GM18520 (cell line): ENCODE data around the gene TMEM258.

Experiments used
- ATAC-seq: cut with Tn5 transposase; IDR thresholded peaks from one replicate; pipeline ENCODE4 v1.9.1; 2021; ENCODE audit not compliant: unreplicated experiment

Gene TMEM258

DNA sequence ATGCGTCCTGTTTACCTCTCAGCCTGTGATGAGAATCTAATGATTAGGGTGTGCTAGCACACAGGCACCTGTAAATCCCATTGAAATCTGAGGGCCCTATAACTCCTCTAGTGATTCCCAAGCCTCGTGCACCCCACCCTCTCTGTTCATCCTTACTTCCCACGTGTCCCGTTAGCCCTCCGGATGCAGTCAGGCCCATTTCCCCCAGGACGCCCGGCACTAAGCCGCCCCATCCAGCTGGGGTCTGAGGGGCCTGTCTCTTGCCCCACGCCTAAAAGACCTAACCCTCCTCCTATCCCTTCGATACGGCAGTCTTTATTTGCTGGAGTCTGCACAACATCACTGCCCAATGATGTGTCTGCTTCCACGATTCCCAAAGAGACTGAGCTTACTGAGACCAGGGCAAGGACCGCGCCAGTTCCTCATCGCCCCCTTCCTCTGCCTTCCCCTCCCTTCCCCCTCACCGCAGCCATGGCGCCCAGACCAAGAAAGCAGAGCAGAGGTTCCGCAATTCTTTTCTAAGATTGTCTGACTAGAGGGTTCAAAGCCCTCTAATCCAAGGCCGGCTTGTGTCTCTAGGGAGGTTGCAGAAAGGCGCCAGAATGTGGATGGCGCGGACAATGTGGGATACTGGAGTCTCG is 34.7 kb upstream of the TMEM258 start:
- no peak for ATAC-seq

DNA sequence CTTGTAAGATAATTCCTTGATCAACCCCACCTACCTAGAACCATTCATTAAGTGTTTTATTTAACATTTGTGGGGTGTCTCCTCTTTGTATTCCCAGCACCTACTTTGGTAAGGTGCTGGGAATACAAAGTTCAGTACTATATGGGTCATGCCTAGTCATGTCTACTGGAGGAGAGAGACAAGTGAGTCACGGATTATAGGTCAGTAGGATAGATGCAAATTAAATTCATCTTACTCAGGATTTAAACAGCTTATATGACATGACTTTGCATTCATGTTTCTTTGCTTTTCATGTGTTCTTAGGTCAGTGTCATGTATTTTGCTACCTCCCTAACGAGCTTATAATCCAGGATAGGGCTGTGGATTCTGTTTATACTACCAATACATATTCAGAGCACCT is 27.8 kb upstream of the TMEM258 start:
- no peak for ATAC-seq

DNA sequence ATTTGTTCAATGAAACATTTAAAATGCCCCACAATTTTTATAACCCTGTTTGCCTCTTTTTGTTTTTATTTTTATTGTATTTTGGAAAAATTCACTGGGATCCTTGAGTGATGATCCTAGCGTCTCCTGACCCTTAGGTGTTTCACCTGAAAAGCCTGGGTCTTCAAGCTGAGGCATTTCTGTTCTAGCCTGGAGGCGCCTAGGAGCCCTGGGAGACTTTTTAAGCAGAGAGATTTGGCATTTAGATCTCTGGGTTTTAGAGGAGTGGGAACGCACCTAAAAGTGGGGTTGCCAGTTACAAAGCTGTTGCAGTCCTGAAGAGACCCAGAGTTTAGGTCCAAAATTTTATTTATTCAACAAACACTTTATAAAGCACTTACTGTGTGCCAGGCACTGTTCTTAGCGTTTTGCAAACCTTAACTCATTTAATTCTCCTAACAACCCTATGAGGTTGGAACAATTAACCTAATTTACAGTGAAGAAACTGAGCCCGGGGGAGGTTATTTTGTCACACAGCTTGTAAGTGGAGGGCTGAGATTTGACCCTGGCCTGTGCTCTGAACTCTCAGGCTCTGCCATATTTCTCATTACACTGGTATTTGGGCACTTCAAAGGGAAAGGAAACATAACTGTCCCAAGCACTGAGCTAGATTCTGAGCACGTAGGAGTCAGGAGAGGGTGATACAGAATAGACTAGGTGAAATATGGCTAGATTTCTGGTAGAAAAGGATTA is 25.2 kb upstream of the TMEM258 start:
- no peak for ATAC-seq

DNA sequence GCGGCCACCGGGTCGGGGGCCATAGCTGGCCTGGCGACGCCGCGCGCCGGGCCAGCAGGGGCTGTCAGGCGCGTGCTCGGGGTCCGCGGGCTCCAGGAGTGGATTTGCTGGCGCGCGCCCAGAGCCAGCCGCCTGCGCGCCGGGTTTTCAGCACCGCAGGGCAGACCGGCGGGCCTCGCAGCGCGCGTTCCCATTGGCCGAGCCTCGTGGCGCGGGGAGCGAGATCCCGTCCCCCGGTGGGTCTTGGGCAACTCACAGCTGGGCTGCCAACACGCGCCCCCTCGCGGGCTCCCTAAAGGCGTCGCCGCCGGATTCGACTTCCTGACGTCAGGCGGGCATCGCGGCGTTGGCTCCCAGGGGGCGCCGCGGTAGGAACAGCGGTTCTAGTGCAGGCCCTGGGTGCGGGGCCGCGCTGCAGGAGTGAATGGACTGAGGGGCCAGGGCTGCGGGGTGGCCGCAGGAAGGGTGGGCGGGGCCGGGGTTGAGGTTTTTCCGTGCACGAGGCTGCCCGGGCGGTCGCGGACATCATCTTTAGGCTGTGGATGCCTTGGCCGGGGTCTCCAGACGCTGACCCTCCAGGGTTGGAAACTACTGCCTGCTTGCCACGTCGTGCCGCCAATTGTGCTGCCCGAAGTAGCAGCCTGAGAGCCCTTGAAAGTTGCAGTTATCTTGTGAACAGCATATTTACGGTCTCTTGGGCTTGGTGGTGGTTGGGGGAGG is 24.5 kb upstream of the TMEM258 start, which contains the start of gene FADS1:
TSS of gene FADS1 (minus strand) at position 268 of the 720 bp plus-strand sequence. CDS start at position 194, 74 bp downstream.
- peak; percentile 39 for ATAC-seq

DNA sequence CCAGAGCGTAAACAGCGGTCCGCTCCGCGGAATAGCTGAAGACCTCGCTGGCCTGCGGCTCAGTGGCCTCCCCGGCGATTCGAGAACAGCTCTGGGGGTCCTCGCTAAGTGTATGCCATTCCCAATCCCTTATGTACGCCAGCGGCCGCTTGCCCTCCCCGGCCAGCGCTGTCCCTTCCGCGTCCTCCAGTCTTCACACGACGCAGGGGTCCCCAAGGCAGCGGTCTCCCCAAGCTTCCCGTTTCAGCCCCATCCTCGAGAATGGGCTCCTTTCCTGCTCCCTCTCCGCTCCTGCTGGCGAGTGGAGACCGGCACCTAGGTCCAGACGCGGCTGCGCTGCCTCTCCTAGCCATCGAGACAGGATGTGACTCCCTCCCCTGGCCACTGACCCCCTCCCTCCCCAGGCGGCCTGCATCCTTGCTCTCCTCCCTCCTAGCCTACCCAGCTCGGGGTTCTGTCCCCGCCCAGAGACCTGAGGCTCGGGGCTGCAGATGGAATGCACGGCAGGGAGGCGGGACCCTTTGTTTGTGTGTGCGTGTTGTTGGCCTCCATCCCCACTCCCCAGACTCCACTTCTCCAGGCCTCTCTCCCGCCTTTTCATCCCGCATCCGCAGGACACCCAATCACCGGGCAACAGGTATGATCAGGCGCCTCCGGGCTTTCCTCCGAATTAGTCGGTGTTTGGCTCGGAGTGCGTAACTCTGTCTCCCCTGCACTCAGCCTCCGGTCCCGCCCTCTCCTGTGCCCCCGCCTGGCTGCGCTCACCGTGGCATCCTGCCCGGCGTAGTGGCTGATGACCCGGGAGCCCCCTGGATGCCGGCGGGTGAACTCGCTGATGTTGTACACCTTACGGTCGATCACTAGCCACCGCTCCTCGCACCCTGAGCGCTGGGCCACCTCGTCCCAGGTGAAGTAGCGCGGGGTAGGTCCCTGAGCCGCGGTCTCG is 23.7 kb upstream of the TMEM258 start:
- peak; percentile 6 for ATAC-seq

DNA sequence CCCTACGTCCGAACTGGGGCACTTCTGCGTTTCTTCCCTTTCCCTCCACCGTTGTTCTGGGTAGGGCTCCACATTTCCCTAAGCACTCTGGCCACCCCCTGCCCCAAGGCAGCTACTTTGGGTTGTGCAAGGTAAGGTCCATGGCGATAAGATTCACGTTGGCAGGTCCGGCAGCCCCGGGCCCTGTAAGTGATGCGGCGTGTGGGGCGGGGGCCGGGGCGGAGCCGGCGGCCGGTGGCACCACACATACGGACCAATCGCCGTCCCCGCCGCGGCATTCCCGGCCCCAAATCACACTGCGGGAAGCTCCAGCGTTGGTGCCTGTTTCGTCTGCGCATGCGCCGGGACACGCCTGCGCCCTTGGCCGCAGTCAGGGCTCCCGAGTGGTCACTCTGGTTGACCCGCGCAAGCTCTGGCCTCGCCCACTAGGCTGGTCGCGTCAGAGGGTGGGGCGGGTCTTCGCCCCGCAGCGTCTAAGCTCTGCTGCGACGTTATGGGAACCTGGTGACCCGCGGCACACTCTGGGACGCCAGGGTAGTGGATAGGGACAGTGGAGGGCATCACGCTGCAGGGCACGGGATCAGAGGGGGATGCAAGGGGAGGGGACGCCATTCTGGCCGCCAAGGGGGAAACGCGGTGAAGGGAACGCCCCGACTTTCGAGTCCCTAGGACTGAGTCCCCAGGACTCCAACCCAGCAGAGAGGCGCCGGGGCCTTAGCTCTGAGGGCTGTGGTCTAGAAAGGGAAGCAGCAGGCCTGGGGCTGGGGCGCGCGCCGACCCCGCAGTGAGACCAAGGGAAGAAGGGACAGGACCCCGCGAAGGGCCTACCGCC is 22.8 kb upstream of the TMEM258 start:
- peak; percentile 58 for ATAC-seq

DNA sequence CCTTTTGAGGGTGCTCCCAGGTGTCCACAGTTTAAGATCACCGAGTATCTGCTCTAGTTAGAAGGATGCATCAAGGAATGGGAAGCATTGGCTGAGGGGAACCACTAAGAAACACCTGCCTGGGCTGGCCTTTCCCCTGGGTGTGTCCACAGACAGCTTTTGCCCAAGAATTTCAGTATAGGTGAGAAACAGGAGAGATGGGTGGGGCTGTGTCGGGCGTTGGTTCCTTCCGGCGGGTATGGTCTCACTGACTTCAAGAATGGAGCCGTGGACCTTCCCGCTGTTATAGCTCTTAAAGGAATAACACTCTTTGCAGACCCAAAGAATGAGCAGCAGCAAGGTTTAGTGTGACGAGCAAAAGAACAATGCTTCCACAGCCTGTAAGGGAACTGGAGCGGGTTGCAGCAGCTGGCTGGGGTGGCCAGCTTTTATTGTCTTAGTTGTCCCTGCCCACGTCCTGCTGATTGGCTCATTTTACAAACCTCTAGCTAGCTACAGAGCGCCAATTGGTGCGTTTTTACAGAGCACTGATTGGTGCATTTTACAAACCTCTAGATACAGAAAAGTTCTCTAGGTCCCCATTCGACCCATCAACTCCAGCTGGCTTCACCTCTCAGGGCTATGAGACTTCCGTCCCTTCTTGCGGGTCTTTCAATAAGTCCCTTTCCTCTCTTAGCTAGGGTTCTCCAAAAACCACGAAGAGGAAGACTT is 22.0 kb upstream of the TMEM258 start:
- ATAC-seq, result no peak

DNA sequence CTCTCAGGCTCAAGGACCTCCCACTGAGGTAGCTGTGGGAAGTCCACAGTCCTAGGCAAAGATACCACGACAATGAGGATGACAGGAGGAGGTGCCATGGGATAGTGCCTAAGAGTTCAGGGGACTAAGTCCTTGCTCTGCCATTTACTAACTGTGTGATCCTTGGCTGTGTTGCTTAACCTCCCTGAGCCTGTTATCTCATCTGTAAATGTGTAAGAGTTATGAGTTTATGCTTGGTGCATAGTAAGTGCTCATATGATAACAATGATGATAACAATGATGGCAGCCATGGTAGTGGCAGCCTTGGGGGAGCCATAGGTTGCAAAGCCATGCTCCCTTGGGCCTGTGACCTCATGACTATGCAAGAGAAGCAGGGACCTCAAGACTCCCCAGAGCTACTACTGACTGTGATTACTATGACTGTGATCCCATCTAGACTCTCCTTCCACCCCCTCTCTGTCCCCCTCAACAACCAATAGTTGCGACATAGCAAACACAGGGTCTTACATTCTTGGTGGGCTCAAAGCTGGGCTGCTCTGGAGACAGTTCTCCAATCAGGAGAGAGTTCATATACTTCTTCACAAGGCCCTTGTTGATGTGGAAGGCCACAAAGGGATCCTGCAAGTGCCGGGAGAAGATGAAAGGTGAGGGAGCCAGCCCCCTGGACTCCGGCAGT is 20.5 kb upstream of the TMEM258 start:
- no peak for ATAC-seq

DNA sequence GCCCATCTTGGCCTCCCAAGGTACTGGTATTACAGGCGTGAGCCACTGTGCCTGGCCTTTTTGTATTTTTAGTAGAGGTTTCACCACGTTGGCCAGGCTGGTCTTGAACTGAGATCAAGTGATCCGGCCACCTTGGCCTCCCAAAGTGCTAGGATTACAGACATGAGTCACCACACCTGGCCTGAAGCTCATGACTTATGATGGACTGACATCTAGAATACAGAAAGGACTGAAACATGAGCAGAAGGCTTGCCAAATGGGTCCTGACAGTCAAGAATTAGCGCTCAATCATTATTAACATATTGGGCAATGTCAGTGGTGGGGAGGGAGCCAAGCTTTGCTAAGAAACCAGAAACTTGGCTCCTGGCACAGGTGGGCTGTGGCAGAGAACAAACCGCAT is 19.4 kb upstream of the TMEM258 start:
- no peak for ATAC-seq

DNA sequence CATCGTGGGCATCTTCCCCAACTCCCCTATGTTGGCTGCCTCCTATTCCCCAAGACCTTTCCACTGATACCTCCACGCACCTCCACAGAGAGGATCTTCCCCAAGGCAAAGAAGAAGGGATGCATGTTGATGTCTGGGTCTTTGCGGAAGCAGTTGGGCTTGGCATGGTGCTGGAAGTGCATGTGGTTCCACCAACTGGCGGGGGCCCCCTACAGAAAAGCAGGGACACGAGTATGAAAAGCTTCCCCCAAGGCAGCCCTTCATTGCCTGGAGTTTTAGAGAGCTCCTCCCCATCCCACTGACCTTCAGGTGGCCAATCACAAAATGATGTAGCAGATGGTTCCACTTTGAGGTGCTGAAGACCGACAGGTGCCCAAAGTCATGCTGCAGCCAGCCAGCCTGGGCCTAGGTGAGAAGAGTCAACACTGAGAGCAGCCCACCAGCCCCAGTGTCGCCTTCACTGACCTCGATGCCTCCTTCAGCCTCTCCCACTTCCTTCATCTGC is 18.3 kb upstream of the TMEM258 start:
- ATAC-seq, result no peak

DNA sequence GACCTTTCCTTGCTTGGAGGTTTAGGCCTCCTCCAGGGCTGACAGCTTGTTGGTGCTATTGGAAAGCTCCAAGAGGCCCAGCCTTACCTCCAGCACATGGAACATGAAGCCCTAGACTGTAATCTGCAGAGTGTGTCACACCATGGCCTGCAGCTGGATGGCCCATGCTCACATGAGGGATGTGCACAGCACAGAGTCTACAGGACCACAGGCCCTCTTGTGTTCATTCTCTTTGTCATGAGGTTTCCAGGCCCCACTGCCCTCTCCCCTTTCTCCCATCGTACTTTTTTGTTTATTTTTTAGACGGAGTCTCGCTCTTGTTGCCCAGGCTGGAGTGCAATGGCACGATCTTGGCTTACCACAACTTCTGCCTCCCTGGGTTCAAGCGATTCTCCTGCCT is 14.4 kb upstream of the TMEM258 start:
- no peak for ATAC-seq

DNA sequence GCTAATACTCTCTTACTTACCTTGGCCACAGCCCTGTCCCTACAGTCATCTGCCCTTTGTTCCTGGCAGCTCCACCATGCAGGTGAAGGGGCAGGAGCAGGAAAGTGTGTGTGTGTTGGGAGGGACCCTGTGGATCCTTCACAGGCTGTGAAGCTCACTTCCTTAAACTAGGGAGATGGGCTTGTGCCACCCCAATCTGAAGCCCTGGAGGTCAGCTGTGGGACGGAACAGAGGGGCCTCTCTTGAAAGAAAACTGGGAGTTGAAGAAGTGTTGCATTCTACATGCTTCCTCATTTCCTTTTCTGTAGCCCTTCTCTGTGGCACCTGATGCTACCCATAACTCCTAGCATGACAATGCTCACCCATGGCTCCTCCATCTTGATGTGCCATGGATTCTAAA is 12.7 kb upstream of the TMEM258 start:
- no peak for ATAC-seq

DNA sequence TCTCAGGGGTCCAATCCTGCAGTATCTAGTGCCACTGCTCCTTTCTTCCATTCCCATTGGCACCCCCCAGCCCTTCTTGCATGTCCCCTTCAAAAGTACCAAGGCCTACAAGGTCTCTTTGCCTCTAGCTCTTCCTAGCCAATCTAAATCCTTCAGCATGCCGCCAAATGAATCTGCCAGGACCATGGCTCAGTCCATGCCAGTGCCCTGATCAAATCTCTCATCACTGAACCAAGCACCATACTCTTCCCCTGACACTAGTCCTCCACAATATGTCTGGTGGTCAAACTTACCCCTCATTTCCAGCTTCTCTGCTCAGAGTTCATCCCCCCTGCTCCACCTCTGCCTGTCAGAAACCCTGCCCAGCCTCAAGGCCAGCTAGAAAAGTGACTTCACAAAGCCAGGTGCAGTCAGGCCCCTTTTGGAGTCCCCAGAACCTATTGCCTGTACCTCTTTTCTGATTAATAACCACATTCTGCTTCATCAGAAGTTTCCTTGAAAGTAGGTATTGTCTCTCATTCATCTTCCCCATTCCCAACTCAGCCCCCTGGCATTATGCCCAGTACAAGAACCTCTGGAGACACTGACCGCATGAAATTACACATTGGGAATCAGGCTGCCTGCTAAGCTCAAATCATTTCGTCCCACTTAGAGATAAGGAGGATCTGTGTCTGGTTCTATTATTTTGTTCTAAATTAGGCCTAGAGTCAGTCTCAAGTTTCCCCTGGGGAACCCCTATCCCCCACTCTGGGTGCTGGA is 11.7 kb upstream of the TMEM258 start:
- ATAC-seq, result no peak

DNA sequence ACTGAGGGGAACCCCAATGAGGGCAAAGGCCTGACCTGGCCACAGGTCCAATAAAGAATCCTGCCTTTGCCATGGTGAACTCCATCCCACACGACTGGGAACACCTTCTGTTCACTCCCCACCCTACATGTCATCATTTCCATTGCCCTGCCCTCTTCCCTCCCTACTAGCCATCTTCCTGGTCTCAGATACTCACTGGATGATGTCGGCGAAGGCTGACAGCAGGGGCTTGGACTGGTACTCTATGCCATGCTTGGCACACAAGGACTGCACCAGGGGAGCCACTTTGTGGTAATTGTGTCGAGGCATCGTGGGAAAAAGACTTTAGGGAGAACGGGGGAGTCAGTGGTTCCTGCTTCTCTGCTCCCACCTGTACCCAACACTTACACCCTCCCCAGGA is 10.2 kb upstream of the TMEM258 start:
- ATAC-seq, result no peak

DNA sequence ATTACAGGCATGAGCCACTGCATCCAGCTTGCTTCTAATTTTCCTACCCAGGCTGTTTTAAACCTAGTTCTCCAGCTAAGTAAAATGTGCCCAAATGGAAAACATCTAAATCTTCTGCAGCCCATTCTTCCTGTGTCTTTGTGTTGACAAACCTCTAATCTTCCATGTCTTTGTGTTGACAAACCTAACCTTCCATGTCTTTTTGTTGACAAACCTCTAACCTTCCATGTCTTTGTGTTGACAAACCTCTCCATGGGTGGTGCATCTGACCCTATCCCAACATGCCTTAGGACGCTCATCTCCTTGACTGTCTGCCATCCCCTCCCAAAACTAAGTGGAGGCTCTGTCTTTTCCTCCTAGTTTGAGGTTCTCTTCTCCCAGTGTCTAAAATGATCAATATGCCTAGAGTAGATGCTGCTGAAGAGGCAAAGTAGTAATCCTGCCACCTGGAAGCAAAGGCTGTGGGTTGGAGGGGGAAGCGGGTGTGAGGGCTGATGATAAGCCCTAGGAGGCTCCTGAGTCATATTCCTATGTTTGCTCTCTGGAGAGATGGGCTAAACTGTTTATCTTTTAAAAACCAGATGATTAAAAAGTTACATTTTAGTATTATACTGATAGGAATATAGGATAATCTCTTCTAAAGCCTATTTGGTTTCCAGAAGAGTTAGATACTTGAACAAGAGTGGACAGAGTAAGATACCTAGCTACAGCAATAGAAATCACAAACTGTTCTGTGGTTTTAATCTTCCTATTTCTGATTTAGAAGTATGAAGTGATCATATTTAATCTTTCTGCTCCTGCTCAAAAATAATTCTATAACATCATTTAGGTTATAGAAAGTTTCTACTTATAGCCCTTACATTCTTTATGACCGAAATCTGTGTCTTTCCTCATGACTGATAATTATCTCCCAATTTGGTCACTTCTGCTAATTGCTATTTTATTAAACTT is 8.2 kb upstream of the TMEM258 start:
- ATAC-seq, result no peak

DNA sequence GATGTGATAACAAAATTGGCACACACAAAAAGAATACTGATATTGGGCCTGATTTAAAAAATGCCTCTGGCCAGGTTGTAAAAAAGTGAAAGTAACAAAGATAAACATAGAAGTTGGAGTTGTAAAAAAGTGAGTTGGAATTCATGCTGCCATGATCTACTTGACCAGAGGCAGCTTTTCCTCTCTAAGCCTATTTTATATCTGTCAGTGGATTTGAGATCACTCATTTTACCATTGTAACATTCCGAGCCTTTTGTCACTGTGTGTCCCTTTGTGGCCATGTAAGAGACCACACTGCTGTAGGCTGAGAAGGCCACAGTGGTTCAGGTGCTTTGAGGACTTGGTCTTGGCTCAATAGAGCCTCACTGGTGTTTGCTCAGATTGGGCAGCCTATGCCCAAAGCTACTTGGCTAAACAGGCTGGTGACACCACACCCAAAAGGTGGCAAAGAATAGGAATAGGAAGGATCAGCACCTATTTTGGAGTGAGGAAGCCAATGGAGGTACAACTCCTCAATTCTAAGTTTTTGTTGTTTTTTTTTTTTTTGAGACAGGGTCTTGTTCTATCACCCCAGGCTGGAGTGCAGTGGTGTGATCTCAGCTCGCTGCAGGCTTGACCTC is 7.4 kb upstream of the TMEM258 start:
- no peak for ATAC-seq
